IMR-90 (cell line): Measurements from ENCODE around the gene PKD1L1. TPM values are rescaled to one million over a fixed set of nuclear protein-coding genes. Genes with fewer than 3 reads are reported as not detected.

Source experiments
- ATAC-seq: fragments of 200-7000 bp; cut with Tn5 transposase; 2 replicates; pipeline ENCODE4 v1.9.1; 2020; ENCODE audit warnings: low read depth, mild to moderate bottlenecking, moderate library complexity
- BruUV-seq: library from RNA; stranded (reverse); fragments of 400-500 nt; replicated peaks from 2 replicates; lab custom pipeline; 2021; lab: Mats Ljungman, UMichigan
- CTCF ChIA-PET: fragments of 300-600 bp; formaldehyde crosslinking; extraction: SDS; loops from one replicate; lab custom pipeline; 2021; ENCODE audit warnings: antibody characterized with exemption; lab: Yijun Ruan, JAX
- POLR2A ChIA-PET: fragments of 300-600 bp; sonication (Branson Sonifier 250); formaldehyde crosslinking; loops from one replicate; lab custom pipeline; 2022; ENCODE audit warnings: antibody characterized with exemption; ENCODE audit not compliant: unreplicated experiment; lab: Charles Lee
- DNase-seq: peaks from one replicate; pipeline ENCODE4 v3.0.0; 2013
- H2AFZ ChIP-seq: replicated peaks from 2 replicates; pipeline ENCODE3; 2013; ENCODE audit warnings: low read length, mild to moderate bottlenecking; ENCODE audit not compliant: poor library complexity
- H2AK5ac ChIP-seq: 2 replicates; pipeline ENCODE4 v1.6.1; 2013; ENCODE audit warnings: low read depth, low read length, inconsistent platforms
- H2AK9ac ChIP-seq: replicated peaks from 2 replicates; pipeline ENCODE3; 2013; ENCODE audit warnings: mild to moderate bottlenecking, low read depth, low read length, moderate library complexity; ENCODE audit not compliant: poor library complexity
- H2BK120ac ChIP-seq: 2 replicates; pipeline ENCODE4 v1.6.1; 2013; ENCODE audit warnings: low read depth, low read length, inconsistent platforms
- H2BK15ac ChIP-seq: 3 replicates; pipeline ENCODE4 v1.6.1; 2013; ENCODE audit warnings: low read depth, low read length, inconsistent platforms
- H2BK20ac ChIP-seq: 2 replicates; pipeline ENCODE4 v1.6.1; 2013; ENCODE audit warnings: low read depth, mild to moderate bottlenecking, inconsistent platforms, low read length, moderate library complexity
- H2BK5ac ChIP-seq: 2 replicates; pipeline ENCODE4 v1.6.1; 2013; ENCODE audit warnings: mild to moderate bottlenecking, low read depth, low read length, inconsistent platforms; ENCODE audit not compliant: poor library complexity, severe bottlenecking
- H3K14ac ChIP-seq: replicated peaks from 2 replicates; pipeline ENCODE4 v1.6.1; 2013; ENCODE audit warnings: low read depth, low read length, inconsistent platforms
- H3K18ac ChIP-seq: 2 replicates; pipeline ENCODE4 v1.6.1; 2013; ENCODE audit warnings: low read depth, low read length, control low read depth
- H3K23ac ChIP-seq: 2 replicates; pipeline ENCODE4 v1.6.1; 2013; ENCODE audit warnings: low read depth, low read length, inconsistent platforms
- H3K27ac ChIP-seq: 2 replicates; pipeline ENCODE4 v1.5.1; 2013; ENCODE audit warnings: mild to moderate bottlenecking, control low read depth, low read length; ENCODE audit not compliant: insufficient read depth
- H3K27me3 ChIP-seq: 2 replicates; pipeline ENCODE4 v1.6.1; 2013; ENCODE audit warnings: low read length; ENCODE audit not compliant: control insufficient read depth, insufficient read depth
- H3K36me3 ChIP-seq: 2 replicates; pipeline ENCODE4 v1.6.1; 2013; ENCODE audit warnings: low read length, mixed read lengths; ENCODE audit not compliant: control insufficient read depth, insufficient read depth
- H3K4ac ChIP-seq: 2 replicates; pipeline ENCODE4 v1.6.1; 2013; ENCODE audit warnings: low read depth, low read length, inconsistent platforms
- H3K4me1 ChIP-seq: 2 replicates; pipeline ENCODE4 v1.6.1; 2013; ENCODE audit warnings: low read length, mixed read lengths; ENCODE audit not compliant: control insufficient read depth, insufficient read depth
- H3K4me2 ChIP-seq: 2 replicates; pipeline ENCODE4 v1.6.1; 2013; ENCODE audit warnings: low read depth, mild to moderate bottlenecking, control low read depth, low read length, moderate library complexity
- H3K4me3 ChIP-seq: 2 replicates; pipeline ENCODE4 v1.5.1; 2013; ENCODE audit warnings: low read depth, mild to moderate bottlenecking, control low read depth, low read length, moderate library complexity; ENCODE audit not compliant: insufficient read depth
- H3K56ac ChIP-seq: 2 replicates; pipeline ENCODE4 v1.6.1; 2013; ENCODE audit warnings: low read length, inconsistent platforms; ENCODE audit not compliant: insufficient read depth; ENCODE audit errors: extremely low read depth
- H3K79me1 ChIP-seq, 2 experiments: 2 replicates each; pipeline ENCODE4 v1.6.1; 2013; ENCODE audit warnings: low read length in 2 of 2, inconsistent platforms in 1 of 2, low read depth in 1 of 2
- H3K9ac ChIP-seq: 2 replicates; pipeline ENCODE4 v1.6.1; 2013; ENCODE audit warnings: low read depth, low read length, control low read depth
- H3K9me1 ChIP-seq: 2 replicates; pipeline ENCODE4 v1.6.1; 2013; ENCODE audit warnings: low read length, inconsistent platforms; ENCODE audit not compliant: insufficient read depth
- H3K9me3 ChIP-seq: 2 replicates; pipeline ENCODE4 v1.6.1; 2013; ENCODE audit warnings: low read length; ENCODE audit not compliant: control insufficient read depth, insufficient read depth
- H4K20me1 ChIP-seq: 2 replicates; pipeline ENCODE4 v1.6.1; 2013; ENCODE audit warnings: low read length, inconsistent platforms; ENCODE audit not compliant: insufficient read depth
- H4K5ac ChIP-seq: 2 replicates; pipeline ENCODE4 v1.6.1; 2013; ENCODE audit warnings: mild to moderate bottlenecking, low read depth, low read length, control low read depth
- H4K8ac ChIP-seq, 2 experiments: 2 replicates each; pipeline ENCODE4 v1.6.1; 2013; ENCODE audit warnings: low read depth in 2 of 2, low read length in 2 of 2, control low read depth in 1 of 2, inconsistent platforms in 1 of 2
- H4K91ac ChIP-seq: 2 replicates; pipeline ENCODE4 v1.6.1; 2013; ENCODE audit warnings: low read depth, low read length, inconsistent platforms; ENCODE audit not compliant: insufficient read depth
- BHLHE40 ChIP-seq: fragments of 150-350 bp; IDR thresholded peaks from 2 replicates; pipeline ENCODE4 v1.6.1; 2016; ENCODE audit warnings: mild to moderate bottlenecking, low read depth, low read length
- CHD1 ChIP-seq: IDR thresholded peaks from 2 replicates; pipeline ENCODE4 v1.6.1; 2012; ENCODE audit warnings: low read depth, low read length, improper control_type of control experiment
- MAZ ChIP-seq: IDR thresholded peaks from 2 replicates; pipeline ENCODE4 v1.6.1; 2012; ENCODE audit warnings: low read depth, mild to moderate bottlenecking, low read length, improper control_type of control experiment, moderate library complexity, borderline replicate concordance
- MXI1 ChIP-seq: IDR thresholded peaks from 2 replicates; pipeline ENCODE4 v1.6.1; 2012; ENCODE audit warnings: low read depth, mild to moderate bottlenecking, low read length, moderate library complexity, borderline replicate concordance
- NFE2L2 ChIP-seq: fragments of 150-350 bp; IDR thresholded peaks from 2 replicates; pipeline ENCODE4 v1.6.1; 2016; ENCODE audit warnings: low read depth, mild to moderate bottlenecking, low read length
- POLR2A ChIP-seq: IDR thresholded peaks from 2 replicates; pipeline ENCODE4 v1.6.1; 2012; ENCODE audit warnings: mild to moderate bottlenecking, low read depth, low read length
- RFX5 ChIP-seq: IDR thresholded peaks from 2 replicates; pipeline ENCODE4 v1.8.0; 2012; ENCODE audit warnings: low read depth, mild to moderate bottlenecking, low read length, moderate library complexity
- SMC3 ChIP-seq: fragments of 150-350 bp; IDR thresholded peaks from 2 replicates; pipeline ENCODE4 v1.6.1; 2016; ENCODE audit warnings: low read depth, mild to moderate bottlenecking, antibody characterized with exemption, low read length, moderate library complexity
- dilution Hi-C: fragments of 300-500 bp; cut with HindIII; formaldehyde crosslinking; loops from one replicate; pipeline ENCODE4 v1.14.3; 2018; ENCODE audit warnings: low sequenced_read_pairs; ENCODE audit not compliant: unreplicated experiment
- in situ Hi-C: fragments of 300-500 bp; cut with MboI; formaldehyde crosslinking; loops from 3 replicates; pipeline ENCODE4 v1.14.3; 2019; ENCODE audit warnings: low sequenced_read_pairs, inconsistent platforms, mixed read lengths
- intact Hi-C: fragments of 100-400 bp; cut with micrococcal nuclease; formaldehyde crosslinking; loops from 2 replicates; pipeline ENCODE4 v1.10.0; 2022
- polyA plus RNA-seq, 3 experiments: library from polyadenylated mRNA; depleted of rRNA; stranded (reverse); fragments of >200 nt; gene quantifications; 2 replicates each; pipeline ENCODE4 v1.2.3, GENCODE V29; 2012; ENCODE audit warnings: low replicate concordance in 1 of 3
- total RNA-seq: library from RNA; depleted of rRNA; stranded (reverse); fragments of >200 nt; gene quantifications from 2 replicates; pipeline ENCODE4 v1.2.3, GENCODE V29; 2012
- TF ChIP-seq, protein P1 (sequence below): fragments of 150-350 bp; IDR thresholded peaks from 2 replicates; pipeline ENCODE4 v1.6.1; 2017; ENCODE audit warnings: mild to moderate bottlenecking, antibody characterized with exemption, low read length, low read depth
- TF ChIP-seq, protein P2 (sequence below): fragments of 150-350 bp; IDR thresholded peaks from 2 replicates; pipeline ENCODE4 v1.6.1; 2016; ENCODE audit warnings: low read depth, mild to moderate bottlenecking, low read length, moderate library complexity, borderline replicate concordance
- TF ChIP-seq, protein P3 (sequence below): conservative IDR thresholded peaks from 2 replicates; pipeline ENCODE4 v1.5.1; 2012; ENCODE audit warnings: mild to moderate bottlenecking, low read depth, low read length, improper control_type of control experiment

The PKD1L1 gene
- total and polyA plus RNA-seq, 2 of the 4 experiments (the other 2 are of a cell fraction) = under 0.01 to 0.15 TPM

DNA sequence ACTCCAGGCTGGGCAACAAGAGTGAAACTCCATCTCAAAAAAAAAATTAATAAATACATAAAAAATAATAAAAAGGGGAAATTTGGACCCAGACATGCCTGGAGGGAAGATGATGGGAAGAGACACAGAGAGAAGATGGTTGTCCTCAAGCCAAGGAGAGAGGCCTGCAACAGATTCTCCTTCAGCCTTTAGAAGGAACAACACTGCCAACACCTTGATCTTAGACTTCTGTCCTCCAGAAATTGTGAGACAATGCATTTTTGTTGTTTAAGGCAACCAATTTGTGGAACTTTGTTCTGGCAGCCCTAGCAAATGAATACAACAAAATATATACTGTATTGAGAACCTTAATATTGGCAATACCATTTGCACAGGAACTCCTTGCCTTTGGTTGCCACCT, 186.1 kb downstream of the PKD1L1 start:
- no peaks in the 10 kb centered on the region for H3K79me1 ChIP-seq
- H3K4me2 ChIP-seq = no peak overlapping the region
- no peak overlapping the region for H2AK9ac ChIP-seq
- POLR2A ChIA-PET = no interaction called here
- H3K9me3 ChIP-seq = no peaks in the 10 kb centered on the region
- CTCF ChIA-PET = no interaction called here
- peak overlapping the region; percentile 100 for H3K4ac ChIP-seq
- H3K56ac ChIP-seq = peak overlapping the region; percentile 84; the same call in 1 of the 2 replicates
- peak overlapping the region; percentile 80 to 92; a peak in 3 of 4 replicates for H4K8ac ChIP-seq
- no peak overlapping the region for H3K27ac ChIP-seq
- DNase-seq (no peak), ATAC-seq (no peak)
- H2AFZ ChIP-seq = no peak overlapping the region
- peak overlapping the region; percentile 53; the same call in 1 of the 2 replicates for H4K5ac ChIP-seq
- peak overlapping the region; percentile 99 for H2BK120ac ChIP-seq
- H2AK5ac ChIP-seq = peak overlapping the region; percentile 100
- H3K9me1 ChIP-seq = peaks cover 6% of the 10 kb centered on the region
- H3K4me1 ChIP-seq = peaks cover 23% of the 10 kb centered on the region
- no peaks in the 10 kb centered on the region for H3K36me3 ChIP-seq
- intact Hi-C loops = loop anchor here (5.0 kb wide), 1 partner anchor 55 kb away; no protein-coding TSS in a partner anchor
- H4K20me1 ChIP-seq = no peaks in the 10 kb centered on the region
- no TSS peak for BruUV-seq
- no peaks in the 10 kb centered on the region for H3K27me3 ChIP-seq
- H2BK5ac ChIP-seq = peak overlapping the region; percentile 97
- no peak overlapping the region for H3K4me3 ChIP-seq
- TF ChIP-seq, protein P1, sequence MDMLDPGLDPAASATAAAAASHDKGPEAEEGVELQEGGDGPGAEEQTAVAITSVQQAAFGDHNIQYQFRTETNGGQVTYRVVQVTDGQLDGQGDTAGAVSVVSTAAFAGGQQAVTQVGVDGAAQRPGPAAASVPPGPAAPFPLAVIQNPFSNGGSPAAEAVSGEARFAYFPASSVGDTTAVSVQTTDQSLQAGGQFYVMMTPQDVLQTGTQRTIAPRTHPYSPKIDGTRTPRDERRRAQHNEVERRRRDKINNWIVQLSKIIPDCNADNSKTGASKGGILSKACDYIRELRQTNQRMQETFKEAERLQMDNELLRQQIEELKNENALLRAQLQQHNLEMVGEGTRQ = no peak
- TF ChIP-seq BHLHE40 (no peak), POLR2A (no peak), MXI1 (no peak), CHD1 (no peak), NFE2L2 (no peak), SMC3 (no peak), MAZ (no peak), RFX5 (no peak)
- TF ChIP-seq, protein P2, sequence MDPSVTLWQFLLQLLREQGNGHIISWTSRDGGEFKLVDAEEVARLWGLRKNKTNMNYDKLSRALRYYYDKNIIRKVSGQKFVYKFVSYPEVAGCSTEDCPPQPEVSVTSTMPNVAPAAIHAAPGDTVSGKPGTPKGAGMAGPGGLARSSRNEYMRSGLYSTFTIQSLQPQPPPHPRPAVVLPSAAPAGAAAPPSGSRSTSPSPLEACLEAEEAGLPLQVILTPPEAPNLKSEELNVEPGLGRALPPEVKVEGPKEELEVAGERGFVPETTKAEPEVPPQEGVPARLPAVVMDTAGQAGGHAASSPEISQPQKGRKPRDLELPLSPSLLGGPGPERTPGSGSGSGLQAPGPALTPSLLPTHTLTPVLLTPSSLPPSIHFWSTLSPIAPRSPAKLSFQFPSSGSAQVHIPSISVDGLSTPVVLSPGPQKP = no peak
- TF ChIP-seq, protein P3, sequence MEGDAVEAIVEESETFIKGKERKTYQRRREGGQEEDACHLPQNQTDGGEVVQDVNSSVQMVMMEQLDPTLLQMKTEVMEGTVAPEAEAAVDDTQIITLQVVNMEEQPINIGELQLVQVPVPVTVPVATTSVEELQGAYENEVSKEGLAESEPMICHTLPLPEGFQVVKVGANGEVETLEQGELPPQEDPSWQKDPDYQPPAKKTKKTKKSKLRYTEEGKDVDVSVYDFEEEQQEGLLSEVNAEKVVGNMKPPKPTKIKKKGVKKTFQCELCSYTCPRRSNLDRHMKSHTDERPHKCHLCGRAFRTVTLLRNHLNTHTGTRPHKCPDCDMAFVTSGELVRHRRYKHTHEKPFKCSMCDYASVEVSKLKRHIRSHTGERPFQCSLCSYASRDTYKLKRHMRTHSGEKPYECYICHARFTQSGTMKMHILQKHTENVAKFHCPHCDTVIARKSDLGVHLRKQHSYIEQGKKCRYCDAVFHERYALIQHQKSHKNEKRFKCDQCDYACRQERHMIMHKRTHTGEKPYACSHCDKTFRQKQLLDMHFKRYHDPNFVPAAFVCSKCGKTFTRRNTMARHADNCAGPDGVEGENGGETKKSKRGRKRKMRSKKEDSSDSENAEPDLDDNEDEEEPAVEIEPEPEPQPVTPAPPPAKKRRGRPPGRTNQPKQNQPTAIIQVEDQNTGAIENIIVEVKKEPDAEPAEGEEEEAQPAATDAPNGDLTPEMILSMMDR = no peak
- H3K18ac ChIP-seq = peak overlapping the region; percentile 89; the same call in 1 of the 2 replicates
- no peak overlapping the region for H3K23ac ChIP-seq
- dilution Hi-C loops = no loop called here
- H3K14ac ChIP-seq = peak overlapping the region; percentile 53
- H3K9ac ChIP-seq = no peak overlapping the region
- H2BK15ac ChIP-seq = peak overlapping the region; percentile 78; the same call in 2 of the 3 replicates
- H2BK20ac ChIP-seq = peak overlapping the region; percentile 98
- peak overlapping the region; percentile 96 for H4K91ac ChIP-seq
- in situ Hi-C loops = no loop called here
